IMR-90 (cell line): Measurements from ENCODE around the gene CACNA2D4. TPM values are rescaled to one million over a fixed set of nuclear protein-coding genes. Genes with fewer than 3 reads are reported as not detected.

Source experiments
- ATAC-seq: fragments of 200-7000 bp; cut with Tn5 transposase; 2 replicates; pipeline ENCODE4 v1.9.1; 2020; ENCODE audit warnings: low read depth, mild to moderate bottlenecking, moderate library complexity
- BruUV-seq: library from RNA; stranded (reverse); fragments of 400-500 nt; replicated peaks from 2 replicates; lab custom pipeline; 2021; lab: Mats Ljungman, UMichigan
- CTCF ChIA-PET: fragments of 300-600 bp; formaldehyde crosslinking; extraction: SDS; loops from one replicate; lab custom pipeline; 2021; ENCODE audit warnings: antibody characterized with exemption; lab: Yijun Ruan, JAX
- POLR2A ChIA-PET: fragments of 300-600 bp; sonication (Branson Sonifier 250); formaldehyde crosslinking; loops from one replicate; lab custom pipeline; 2022; ENCODE audit warnings: antibody characterized with exemption; ENCODE audit not compliant: unreplicated experiment; lab: Charles Lee
- DNase-seq: peaks from one replicate; pipeline ENCODE4 v3.0.0; 2013
- H2AFZ ChIP-seq: replicated peaks from 2 replicates; pipeline ENCODE3; 2013; ENCODE audit warnings: low read length, mild to moderate bottlenecking; ENCODE audit not compliant: poor library complexity
- H2AK5ac ChIP-seq: 2 replicates; pipeline ENCODE4 v1.6.1; 2013; ENCODE audit warnings: low read depth, low read length, inconsistent platforms
- H2AK9ac ChIP-seq: replicated peaks from 2 replicates; pipeline ENCODE3; 2013; ENCODE audit warnings: mild to moderate bottlenecking, low read depth, low read length, moderate library complexity; ENCODE audit not compliant: poor library complexity
- H2BK120ac ChIP-seq: 2 replicates; pipeline ENCODE4 v1.6.1; 2013; ENCODE audit warnings: low read depth, low read length, inconsistent platforms
- H2BK15ac ChIP-seq: 3 replicates; pipeline ENCODE4 v1.6.1; 2013; ENCODE audit warnings: low read depth, low read length, inconsistent platforms
- H2BK20ac ChIP-seq: 2 replicates; pipeline ENCODE4 v1.6.1; 2013; ENCODE audit warnings: low read depth, mild to moderate bottlenecking, inconsistent platforms, low read length, moderate library complexity
- H2BK5ac ChIP-seq: 2 replicates; pipeline ENCODE4 v1.6.1; 2013; ENCODE audit warnings: mild to moderate bottlenecking, low read depth, low read length, inconsistent platforms; ENCODE audit not compliant: poor library complexity, severe bottlenecking
- H3K14ac ChIP-seq: replicated peaks from 2 replicates; pipeline ENCODE4 v1.6.1; 2013; ENCODE audit warnings: low read depth, low read length, inconsistent platforms
- H3K18ac ChIP-seq: 2 replicates; pipeline ENCODE4 v1.6.1; 2013; ENCODE audit warnings: low read depth, low read length, control low read depth
- H3K23ac ChIP-seq: 2 replicates; pipeline ENCODE4 v1.6.1; 2013; ENCODE audit warnings: low read depth, low read length, inconsistent platforms
- H3K27ac ChIP-seq: 2 replicates; pipeline ENCODE4 v1.5.1; 2013; ENCODE audit warnings: mild to moderate bottlenecking, control low read depth, low read length; ENCODE audit not compliant: insufficient read depth
- H3K27me3 ChIP-seq: 2 replicates; pipeline ENCODE4 v1.6.1; 2013; ENCODE audit warnings: low read length; ENCODE audit not compliant: control insufficient read depth, insufficient read depth
- H3K36me3 ChIP-seq: 2 replicates; pipeline ENCODE4 v1.6.1; 2013; ENCODE audit warnings: low read length, mixed read lengths; ENCODE audit not compliant: control insufficient read depth, insufficient read depth
- H3K4ac ChIP-seq: 2 replicates; pipeline ENCODE4 v1.6.1; 2013; ENCODE audit warnings: low read depth, low read length, inconsistent platforms
- H3K4me1 ChIP-seq: 2 replicates; pipeline ENCODE4 v1.6.1; 2013; ENCODE audit warnings: low read length, mixed read lengths; ENCODE audit not compliant: control insufficient read depth, insufficient read depth
- H3K4me2 ChIP-seq: 2 replicates; pipeline ENCODE4 v1.6.1; 2013; ENCODE audit warnings: low read depth, mild to moderate bottlenecking, control low read depth, low read length, moderate library complexity
- H3K4me3 ChIP-seq: 2 replicates; pipeline ENCODE4 v1.5.1; 2013; ENCODE audit warnings: low read depth, mild to moderate bottlenecking, control low read depth, low read length, moderate library complexity; ENCODE audit not compliant: insufficient read depth
- H3K56ac ChIP-seq: 2 replicates; pipeline ENCODE4 v1.6.1; 2013; ENCODE audit warnings: low read length, inconsistent platforms; ENCODE audit not compliant: insufficient read depth; ENCODE audit errors: extremely low read depth
- H3K79me1 ChIP-seq, 2 experiments: 2 replicates each; pipeline ENCODE4 v1.6.1; 2013; ENCODE audit warnings: low read length in 2 of 2, inconsistent platforms in 1 of 2, low read depth in 1 of 2
- H3K9ac ChIP-seq: 2 replicates; pipeline ENCODE4 v1.6.1; 2013; ENCODE audit warnings: low read depth, low read length, control low read depth
- H3K9me1 ChIP-seq: 2 replicates; pipeline ENCODE4 v1.6.1; 2013; ENCODE audit warnings: low read length, inconsistent platforms; ENCODE audit not compliant: insufficient read depth
- H3K9me3 ChIP-seq: 2 replicates; pipeline ENCODE4 v1.6.1; 2013; ENCODE audit warnings: low read length; ENCODE audit not compliant: control insufficient read depth, insufficient read depth
- H4K20me1 ChIP-seq: 2 replicates; pipeline ENCODE4 v1.6.1; 2013; ENCODE audit warnings: low read length, inconsistent platforms; ENCODE audit not compliant: insufficient read depth
- H4K5ac ChIP-seq: 2 replicates; pipeline ENCODE4 v1.6.1; 2013; ENCODE audit warnings: mild to moderate bottlenecking, low read depth, low read length, control low read depth
- H4K8ac ChIP-seq, 2 experiments: 2 replicates each; pipeline ENCODE4 v1.6.1; 2013; ENCODE audit warnings: low read depth in 2 of 2, low read length in 2 of 2, control low read depth in 1 of 2, inconsistent platforms in 1 of 2
- H4K91ac ChIP-seq: 2 replicates; pipeline ENCODE4 v1.6.1; 2013; ENCODE audit warnings: low read depth, low read length, inconsistent platforms; ENCODE audit not compliant: insufficient read depth
- BHLHE40 ChIP-seq: fragments of 150-350 bp; IDR thresholded peaks from 2 replicates; pipeline ENCODE4 v1.6.1; 2016; ENCODE audit warnings: mild to moderate bottlenecking, low read depth, low read length
- CEBPB ChIP-seq: IDR thresholded peaks from 2 replicates; pipeline ENCODE4 v1.6.1; 2012; ENCODE audit warnings: low read depth, low read length, improper control_type of control experiment
- CHD1 ChIP-seq: IDR thresholded peaks from 2 replicates; pipeline ENCODE4 v1.6.1; 2012; ENCODE audit warnings: low read depth, low read length, improper control_type of control experiment
- FOS ChIP-seq: fragments of 150-350 bp; IDR thresholded peaks from 2 replicates; pipeline ENCODE4 v1.6.1; 2016; ENCODE audit warnings: low read depth, low read length
- WGBS, 2 experiments: methylation state at CpG; one replicate each; pipeline versions ENCODE4 v1.1.5 to v1.1.7; 2013; ENCODE audit warnings: missing lambda C conversion rate in 2 of 2; ENCODE audit not compliant: insufficient read length in 1 of 2; ENCODE audit errors: extremely low coverage in 2 of 2; 5-methylcytosine and 5-hydroxymethylcytosine counted together
- dilution Hi-C: fragments of 300-500 bp; cut with HindIII; formaldehyde crosslinking; loops from one replicate; pipeline ENCODE4 v1.14.3; 2018; ENCODE audit warnings: low sequenced_read_pairs; ENCODE audit not compliant: unreplicated experiment
- in situ Hi-C: fragments of 300-500 bp; cut with MboI; formaldehyde crosslinking; loops from 3 replicates; pipeline ENCODE4 v1.14.3; 2019; ENCODE audit warnings: low sequenced_read_pairs, inconsistent platforms, mixed read lengths
- intact Hi-C: fragments of 100-400 bp; cut with micrococcal nuclease; formaldehyde crosslinking; loops from 2 replicates; pipeline ENCODE4 v1.10.0; 2022
- polyA plus RNA-seq, 3 experiments: library from polyadenylated mRNA; depleted of rRNA; stranded (reverse); fragments of >200 nt; gene quantifications; 2 replicates each; pipeline ENCODE4 v1.2.3, GENCODE V29; 2012; ENCODE audit warnings: low replicate concordance in 1 of 3
- total RNA-seq: library from RNA; depleted of rRNA; stranded (reverse); fragments of >200 nt; gene quantifications from 2 replicates; pipeline ENCODE4 v1.2.3, GENCODE V29; 2012

Gene CACNA2D4
- total and polyA plus RNA-seq, 2 of the 4 experiments (the other 2 are of a cell fraction), result 0.18 to 0.22 TPM

- TF ChIP-seq CHD1, result no peak
Measured at GRCh38 chr12:1773937-1774655, 144.4 kb downstream of the CACNA2D4 start (continued).

GRCh38 chr12:1769809-1770494 lies 148.5 kb downstream of the CACNA2D4 start:
- H3K9me1 ChIP-seq, result peaks cover 10% of the 10 kb centered on the region; the same call in 1 of the 2 replicates
- H3K9ac ChIP-seq, result no peak overlapping the region
- H4K5ac ChIP-seq, result no peak overlapping the region
- no peak overlapping the region for H3K23ac ChIP-seq
- intact Hi-C loops (no loop called here), in situ Hi-C loops (no loop called here), dilution Hi-C loops (no loop called here)
- no peak overlapping the region for H2BK5ac ChIP-seq
- H3K27me3 ChIP-seq, result no peaks in the 10 kb centered on the region
- H3K79me1 ChIP-seq, result peaks cover 19 to 47% of the 10 kb centered on the region in 2 experiments
- H3K9me3 ChIP-seq, result no peaks in the 10 kb centered on the region
- TF ChIP-seq FOS (0 out of 2 replicates have a peak, but pooled peaks have one; percentile 15), CEBPB (peak; percentile 61), BHLHE40 (no peak)
- DNase-seq, result peak; percentile 64
- no peak overlapping the region for H4K8ac ChIP-seq
- no peak overlapping the region for H3K4me2 ChIP-seq
- no peak overlapping the region for H2BK15ac ChIP-seq
- peaks cover 6% of the 10 kb centered on the region for H3K4me1 ChIP-seq
- H2AFZ ChIP-seq, result no peak overlapping the region
- ChIA-PET CTCF (no interaction called here), POLR2A (no interaction called here)
- peak overlapping the region; percentile 25; the same call in 1 of the 2 replicates for H3K14ac ChIP-seq
- no peak overlapping the region for H3K4me3 ChIP-seq
- no peaks in the 10 kb centered on the region; the same call in 1 of the 2 replicates for H3K36me3 ChIP-seq
- ATAC-seq, result peak; percentile 62
- no peak overlapping the region for H4K91ac ChIP-seq
- H3K27ac ChIP-seq, result no peak overlapping the region
- no peak overlapping the region for H2AK5ac ChIP-seq
- H3K18ac ChIP-seq, result no peak overlapping the region
- no peak overlapping the region for H2AK9ac ChIP-seq
- WGBS, 2 experiments, result no CpG with 5 or more reads among the region's 8 CpGs
- no peak overlapping the region for H2BK20ac ChIP-seq
- H3K56ac ChIP-seq, result no peak overlapping the region
- H3K4ac ChIP-seq, result no peak overlapping the region
- no TSS peak for BruUV-seq
- H4K20me1 ChIP-seq, result peaks cover 4% of the 10 kb centered on the region; the same call in 1 of the 2 replicates
- H2BK120ac ChIP-seq, result no peak overlapping the region
